Stimulated activated naive B cell treated with anti-CD40 and anti-IgM and Interleukin-4, amounts not matched to agents 10 μg/mL and 1 μg/mL and 100 μg/mL, for 72 hours (primary cell): ENCODE data around the gene KIAA1958.

Experiments
- ATAC-seq, 2 donors: fragments of 150-1000 bp; cut with Tn5 transposase; replicated peaks; 2 replicates each; pipeline ENCODE4 v1.10.0; 2021; ENCODE audit warnings: moderate library complexity in 1 of 2
- DNase-seq: peaks from one replicate; pipeline ENCODE4 v3.0.0; 2021
- H3K27ac Mint-ChIP-seq: one replicate; pipeline ENCODE4 v1.8.0; 2022; ENCODE audit warnings: mild to moderate bottlenecking, mixed read lengths
- H3K27me3 Mint-ChIP-seq, 2 donors: one replicate each; pipeline ENCODE4 v1.8.0; 2022; ENCODE audit warnings: mixed read lengths in 2 of 2
- H3K36me3 Mint-ChIP-seq, 2 donors: one replicate each; pipeline ENCODE4 v1.8.0; 2022; ENCODE audit warnings: mixed read lengths in 2 of 2, mild to moderate bottlenecking in 1 of 2
- H3K4me1 Mint-ChIP-seq, 2 donors: one replicate each; pipeline ENCODE4 v1.8.0; 2022; ENCODE audit warnings: mixed read lengths in 2 of 2, mild to moderate bottlenecking in 1 of 2
- H3K4me3 Mint-ChIP-seq, 2 donors: one replicate each; pipeline ENCODE4 v1.8.0; 2022; ENCODE audit warnings: mild to moderate bottlenecking in 2 of 2, mixed read lengths in 2 of 2, moderate library complexity in 1 of 2
- H3K9me3 Mint-ChIP-seq, 2 donors: one replicate each; pipeline ENCODE4 v1.8.0; 2022; ENCODE audit warnings: mixed read lengths in 2 of 2, mild to moderate bottlenecking in 1 of 2

The KIAA1958 gene

GRCh38 chr9:112601636-112602035 is 115.0 kb downstream of the KIAA1958 start:
- H3K27ac Mint-ChIP-seq, result no peak overlapping the region
- H3K9me3 Mint-ChIP-seq, result no peaks in the 10 kb centered on the region
- no peaks in the 10 kb centered on the region for H3K36me3 Mint-ChIP-seq
- DNase-seq (no peak), ATAC-seq (no peak)
- peaks cover 6 to 8% of the 10 kb centered on the region in 2 donors for H3K4me1 Mint-ChIP-seq
- H3K27me3 Mint-ChIP-seq, result no peaks in the 10 kb centered on the region
- H3K4me3 Mint-ChIP-seq, result no peak overlapping the region

- Mint-ChIP-seq H3K4me3 (no peak overlapping the region), H3K27ac (no peak overlapping the region), H3K36me3 (peaks cover 2 to 4% of the 10 kb centered on the region in 2 donors), H3K27me3 (no peaks in the 10 kb centered on the region), H3K9me3 (no peaks in the 10 kb centered on the region), H3K4me1 (peaks cover 8 to 15% of the 10 kb centered on the region in 2 donors)
- DNase-seq (no peak), ATAC-seq (no peak)
Measured at GRCh38 chr9:112604790-112605189, 118.2 kb downstream of the KIAA1958 start.

- H3K9me3 Mint-ChIP-seq, result no peaks in the 10 kb centered on the region
- peaks cover 8 to 15% of the 10 kb centered on the region in 2 donors for H3K4me1 Mint-ChIP-seq
- H3K36me3 Mint-ChIP-seq, result peaks cover 2 to 4% of the 10 kb centered on the region in 2 donors
- ATAC-seq, result peak; percentile 85 to 97
- H3K4me3 Mint-ChIP-seq, result no peak overlapping the region
- no peak for DNase-seq
- H3K27ac Mint-ChIP-seq, result peak overlapping the region; percentile 9
- no peaks in the 10 kb centered on the region for H3K27me3 Mint-ChIP-seq
Measured at GRCh38 chr9:112605518-112605917, 118.9 kb downstream of the KIAA1958 start.

GRCh38 chr9:112605963-112606699 is 119.5 kb downstream of the KIAA1958 start:
- Mint-ChIP-seq H3K4me3 (no peak overlapping the region), H3K4me1 (peaks cover 8 to 15% of the 10 kb centered on the region in 2 donors), H3K36me3 (peaks cover 2 to 4% of the 10 kb centered on the region in 2 donors), H3K9me3 (no peaks in the 10 kb centered on the region), H3K27me3 (no peaks in the 10 kb centered on the region), H3K27ac (peak overlapping the region; percentile 1)
- ATAC-seq, result peak in 1 of 2 donors; percentile 47
- no peak for DNase-seq

GRCh38 chr9:112608851-112609250 is 122.2 kb downstream of the KIAA1958 start:
- Mint-ChIP-seq H3K27ac (no peak overlapping the region), H3K4me3 (no peak overlapping the region), H3K36me3 (peaks cover 4% of the 10 kb centered on the region in 2 donors), H3K4me1 (peaks cover 8 to 15% of the 10 kb centered on the region in 2 donors), H3K9me3 (no peaks in the 10 kb centered on the region), H3K27me3 (no peaks in the 10 kb centered on the region)
- DNase-seq (no peak), ATAC-seq (no peak)

GRCh38 chr9:112615584-112616266 is 129.1 kb downstream of the KIAA1958 start:
- DNase-seq, result no peak
- Mint-ChIP-seq H3K36me3 (peaks cover 8 to 20% of the 10 kb centered on the region in 2 donors), H3K9me3 (no peaks in the 10 kb centered on the region), H3K4me3 (no peak overlapping the region), H3K27ac (no peak overlapping the region), H3K4me1 (peaks cover 0 to 2% of the 10 kb centered on the region in 2 donors), H3K27me3 (no peaks in the 10 kb centered on the region)
- no peak for ATAC-seq

- ATAC-seq (no peak), DNase-seq (no peak)
- Mint-ChIP-seq H3K4me3 (no peak overlapping the region), H3K27ac (no peak overlapping the region), H3K4me1 (peaks cover 6% of the 10 kb centered on the region in 2 donors), H3K9me3 (no peaks in the 10 kb centered on the region), H3K27me3 (no peaks in the 10 kb centered on the region), H3K36me3 (peaks cover 8 to 20% of the 10 kb centered on the region in 2 donors)
Measured at GRCh38 chr9:112617371-112617770, 130.7 kb downstream of the KIAA1958 start.

- H3K9me3 Mint-ChIP-seq, result no peaks in the 10 kb centered on the region
- H3K4me1 Mint-ChIP-seq, result peaks cover 6% of the 10 kb centered on the region in 2 donors
- H3K27me3 Mint-ChIP-seq, result no peaks in the 10 kb centered on the region
- no peak overlapping the region for H3K4me3 Mint-ChIP-seq
- peaks cover 7 to 20% of the 10 kb centered on the region in 2 donors for H3K36me3 Mint-ChIP-seq
- no peak overlapping the region for H3K27ac Mint-ChIP-seq
- ATAC-seq (no peak), DNase-seq (no peak)
Measured at GRCh38 chr9:112618385-112619009, 131.9 kb downstream of the KIAA1958 start.

GRCh38 chr9:112620388-112620787 is 133.8 kb downstream of the KIAA1958 start:
- Mint-ChIP-seq H3K27me3 (no peaks in the 10 kb centered on the region), H3K36me3 (peaks cover 8 to 13% of the 10 kb centered on the region in 2 donors), H3K4me1 (peaks cover 4 to 6% of the 10 kb centered on the region in 2 donors), H3K9me3 (no peaks in the 10 kb centered on the region), H3K27ac (no peak overlapping the region), H3K4me3 (no peak overlapping the region)
- DNase-seq (no peak), ATAC-seq (no peak)

- Mint-ChIP-seq H3K27ac (no peak overlapping the region), H3K36me3 (peaks cover 8 to 13% of the 10 kb centered on the region in 2 donors), H3K9me3 (no peaks in the 10 kb centered on the region), H3K4me1 (peaks cover 4 to 6% of the 10 kb centered on the region in 2 donors), H3K4me3 (no peak overlapping the region), H3K27me3 (no peaks in the 10 kb centered on the region)
- no peak for DNase-seq
- peak; percentile 67 to 75 for ATAC-seq
Measured at GRCh38 chr9:112621018-112621655, 134.5 kb downstream of the KIAA1958 start.

- Mint-ChIP-seq H3K27me3 (no peaks in the 10 kb centered on the region), H3K36me3 (peaks cover 6% of the 10 kb centered on the region in 2 donors), H3K4me1 (peaks cover 4 to 6% of the 10 kb centered on the region in 2 donors), H3K9me3 (no peaks in the 10 kb centered on the region), H3K27ac (no peak overlapping the region), H3K4me3 (no peak overlapping the region)
- DNase-seq (no peak), ATAC-seq (no peak)
Measured at GRCh38 chr9:112623198-112623597, 136.6 kb downstream of the KIAA1958 start.

GRCh38 chr9:112624711-112625707 is 138.4 kb downstream of the KIAA1958 start:
- Mint-ChIP-seq H3K36me3 (peaks cover 0 to 2% of the 10 kb centered on the region in 2 donors), H3K4me3 (no peak overlapping the region), H3K27ac (no peak overlapping the region), H3K4me1 (peaks cover 4 to 6% of the 10 kb centered on the region in 2 donors), H3K9me3 (no peaks in the 10 kb centered on the region), H3K27me3 (no peaks in the 10 kb centered on the region)
- DNase-seq (no peak), ATAC-seq (no peak)

- Mint-ChIP-seq H3K27ac (no peak overlapping the region), H3K9me3 (no peaks in the 10 kb centered on the region), H3K36me3 (peaks cover 0 to 2% of the 10 kb centered on the region in 2 donors), H3K4me3 (no peak overlapping the region), H3K4me1 (peaks cover 2 to 6% of the 10 kb centered on the region in 2 donors), H3K27me3 (no peaks in the 10 kb centered on the region)
- ATAC-seq (no peak), DNase-seq (no peak)
Measured at GRCh38 chr9:112629671-112630485, 143.3 kb downstream of the KIAA1958 start.
